ENCODE data around the gene KDM5C. TPM values are rescaled to one million over a fixed set of nuclear protein-coding genes. Genes with fewer than 3 reads are reported as not detected.

KDM5C gene
- total RNA-seq, 6 experiments from 2014 or later: 57.9 to 65.9 (median 61.4) TPM

- H3K4me1 Mint-ChIP-seq (ENCODE audit: low read depth): no peaks in the 10 kb centered on the region
- no peak for DNase-seq
- H3K36me3 Mint-ChIP-seq (ENCODE audit: low read depth): peaks cover 9% of the 10 kb centered on the region; the same call in 1 of the 2 replicates
- no peaks in the 10 kb centered on the region for H3K9me3 Mint-ChIP-seq
- H3K27ac Mint-ChIP-seq: no peak overlapping the region
- no peak for TF ChIP-seq CTCF (IDR thresholded peaks at IDR 0.05)
- H3K27me3 Mint-ChIP-seq (ENCODE audit: insufficient read depth): no peaks in the 10 kb centered on the region; the same call in 1 of the 2 replicates
- no peak overlapping the region for H3K4me3 Mint-ChIP-seq
Measured at GRCh38 chrX:53196678-53197077, 28.3 kb downstream of the KDM5C start.

GRCh38 chrX:53195401-53195800 is 29.6 kb downstream of the KDM5C start:
- no peak overlapping the region; the same call in 1 of the 2 replicates for H3K4me3 Mint-ChIP-seq
- H3K27ac Mint-ChIP-seq: no peak overlapping the region
- H3K36me3 Mint-ChIP-seq (ENCODE audit: low read depth): peaks cover 9% of the 10 kb centered on the region; the same call in 1 of the 2 replicates
- H3K27me3 Mint-ChIP-seq (ENCODE audit: insufficient read depth): no peaks in the 10 kb centered on the region; the same call in 1 of the 2 replicates
- TF ChIP-seq CTCF (IDR thresholded peaks at IDR 0.05): no peak
- no peaks in the 10 kb centered on the region for H3K9me3 Mint-ChIP-seq
- no peak for DNase-seq
- no peaks in the 10 kb centered on the region for H3K4me1 Mint-ChIP-seq (ENCODE audit: low read depth)

GRCh38 chrX:53194308-53194707 is 30.7 kb downstream of the KDM5C start:
- Mint-ChIP-seq H3K9me3 (no peaks in the 10 kb centered on the region), H3K27me3 (ENCODE audit: insufficient read depth) (no peaks in the 10 kb centered on the region; the same call in 1 of the 2 replicates), H3K4me3 (no peak overlapping the region), H3K36me3 (ENCODE audit: low read depth) (peaks cover 9% of the 10 kb centered on the region; the same call in 1 of the 2 replicates), H3K4me1 (ENCODE audit: low read depth) (no peaks in the 10 kb centered on the region), H3K27ac (no peak overlapping the region)
- TF ChIP-seq CTCF (IDR thresholded peaks at IDR 0.05): no peak
- DNase-seq: no peak

GRCh38 chrX:53193093-53193492 is 31.9 kb downstream of the KDM5C start:
- H3K36me3 Mint-ChIP-seq (ENCODE audit: low read depth): peaks cover 9% of the 10 kb centered on the region; the same call in 1 of the 2 replicates
- no peak overlapping the region for H3K27ac Mint-ChIP-seq
- no peaks in the 10 kb centered on the region for H3K9me3 Mint-ChIP-seq
- no peak for DNase-seq
- H3K4me1 Mint-ChIP-seq (ENCODE audit: low read depth): no peaks in the 10 kb centered on the region
- H3K27me3 Mint-ChIP-seq (ENCODE audit: insufficient read depth): no peaks in the 10 kb centered on the region; the same call in 1 of the 2 replicates
- TF ChIP-seq CTCF (IDR thresholded peaks at IDR 0.05): no peak
- no peak overlapping the region for H3K4me3 Mint-ChIP-seq

- 0 out of 2 replicates have a peak, but pooled peaks cover 2% of the 10 kb centered on the region for H3K36me3 Mint-ChIP-seq (ENCODE audit: low read depth)
- no peak for DNase-seq
- no peaks in the 10 kb centered on the region for H3K9me3 Mint-ChIP-seq
- no peak overlapping the region for H3K4me3 Mint-ChIP-seq
- TF ChIP-seq CTCF (IDR thresholded peaks at IDR 0.05): peak; percentile 61; the same call in 1 of the 2 replicates
- peaks cover 16% of the 10 kb centered on the region for H3K4me1 Mint-ChIP-seq (ENCODE audit: low read depth)
- H3K27ac Mint-ChIP-seq: peak overlapping the region; percentile 56
- no peaks in the 10 kb centered on the region; the same call in 1 of the 2 replicates for H3K27me3 Mint-ChIP-seq (ENCODE audit: insufficient read depth)
Measured at GRCh38 chrX:53190363-53190960, 34.5 kb downstream of the KDM5C start.

Measured in HFFc6 (cell line).